LoVo (cell line): Measurements from ENCODE around the gene SCAPER.

Experiments used
- DNase-seq: peaks from one replicate; pipeline ENCODE4 v3.0.0-alpha.2; 2016; ENCODE audit warnings: low spot score

Gene SCAPER

GRCh38 chr15:76426941-76427340 is 478.2 kb downstream of the SCAPER start:
- no peak for DNase-seq

- no peak for DNase-seq
Observed at GRCh38 chr15:76418352-76419140, 486.6 kb downstream of the SCAPER start.

GRCh38 chr15:76401285-76401684 is 503.9 kb downstream of the SCAPER start:
- no peak for DNase-seq

GRCh38 chr15:76398317-76399104 is 506.6 kb downstream of the SCAPER start:
- no peak for DNase-seq

- DNase-seq, result no peak
Observed at GRCh38 chr15:76393614-76394013, 511.5 kb downstream of the SCAPER start.

GRCh38 chr15:76391847-76392246 is 513.3 kb downstream of the SCAPER start:
- no peak for DNase-seq

GRCh38 chr15:76391309-76391708 is 513.8 kb downstream of the SCAPER start:
- DNase-seq, result no peak

- DNase-seq, result no peak
Observed at GRCh38 chr15:76390571-76390970, 514.6 kb downstream of the SCAPER start.

GRCh38 chr15:76386926-76387325 is 518.2 kb downstream of the SCAPER start:
- no peak for DNase-seq

GRCh38 chr15:76386178-76386577 is 519.0 kb downstream of the SCAPER start:
- no peak for DNase-seq

GRCh38 chr15:76384409-76384808 is 520.7 kb downstream of the SCAPER start:
- DNase-seq, result no peak

- no peak for DNase-seq
Observed at GRCh38 chr15:76382987-76383728, 522.0 kb downstream of the SCAPER start.

- no peak for DNase-seq
Observed at GRCh38 chr15:76381366-76381765, 523.8 kb downstream of the SCAPER start.

- no peak for DNase-seq
Observed at GRCh38 chr15:76380249-76380648, 524.9 kb downstream of the SCAPER start.

- DNase-seq, result no peak
Observed at GRCh38 chr15:76378691-76379090, 526.4 kb downstream of the SCAPER start.

- DNase-seq, result no peak
Observed at GRCh38 chr15:76377751-76378150, 527.4 kb downstream of the SCAPER start.

- no peak for DNase-seq
Observed at GRCh38 chr15:76377217-76377616, 527.9 kb downstream of the SCAPER start.

GRCh38 chr15:76376816-76377215 is 528.3 kb downstream of the SCAPER start:
- no peak for DNase-seq

GRCh38 chr15:76376029-76376428 is 529.1 kb downstream of the SCAPER start:
- DNase-seq, result no peak

- DNase-seq, result no peak
Observed at GRCh38 chr15:76368122-76368621, 537.0 kb downstream of the SCAPER start.

- peak; percentile 42 for DNase-seq
Observed at GRCh38 chr15:76366714-76367113, 538.4 kb downstream of the SCAPER start.

- no peak for DNase-seq
Observed at GRCh38 chr15:76363251-76363650, 541.9 kb downstream of the SCAPER start.
